GM21723 (cell line): Measurements from ENCODE around the gene PAQR5.
"Not testable (repeated sequence)": the region's sequence is repeated elsewhere in the genome, so short reads cannot be mapped to it uniquely, and the experiment has no call there.

Experiments
- ATAC-seq: cut with Tn5 transposase; IDR thresholded peaks from one replicate; pipeline ENCODE4 v1.9.1; 2021; ENCODE audit warnings: mild to moderate bottlenecking, moderate library complexity; ENCODE audit not compliant: unreplicated experiment

PAQR5 gene

GRCh38 chr15:69292826-69293420, 5.8 kb upstream of the PAQR5 start:
- no peak for ATAC-seq

- ATAC-seq = no peak
Measured at GRCh38 chr15:69293741-69294615, 4.7 kb upstream of the PAQR5 start.

DNA sequence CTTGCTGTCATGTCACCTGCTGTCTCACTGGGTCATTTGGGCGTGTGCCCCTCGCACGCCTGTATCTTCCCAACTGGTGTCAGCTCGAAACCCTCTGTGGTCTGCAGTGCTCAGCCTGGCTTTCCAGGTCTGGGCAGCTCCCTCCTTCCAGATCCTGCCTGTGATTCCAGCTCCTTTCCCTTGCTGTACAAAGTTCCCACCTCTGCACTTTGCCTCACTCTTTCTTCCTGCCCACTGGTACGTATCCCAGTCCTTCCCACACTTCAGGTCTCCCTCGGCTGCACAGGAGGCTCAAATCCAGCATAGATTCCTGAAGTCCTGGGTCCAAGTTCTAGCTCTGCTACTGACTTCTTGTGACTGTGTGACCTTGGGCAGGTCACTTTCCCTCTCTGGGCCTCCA, 2.1 kb upstream of the PAQR5 start:
- ATAC-seq = no peak

- no peak for ATAC-seq
Measured at GRCh38 chr15:69297642-69298353, 914 bp upstream of the PAQR5 start.

- no peak for ATAC-seq
Measured at GRCh38 chr15:69298354-69298696, 387 bp upstream of the PAQR5 start.

DNA sequence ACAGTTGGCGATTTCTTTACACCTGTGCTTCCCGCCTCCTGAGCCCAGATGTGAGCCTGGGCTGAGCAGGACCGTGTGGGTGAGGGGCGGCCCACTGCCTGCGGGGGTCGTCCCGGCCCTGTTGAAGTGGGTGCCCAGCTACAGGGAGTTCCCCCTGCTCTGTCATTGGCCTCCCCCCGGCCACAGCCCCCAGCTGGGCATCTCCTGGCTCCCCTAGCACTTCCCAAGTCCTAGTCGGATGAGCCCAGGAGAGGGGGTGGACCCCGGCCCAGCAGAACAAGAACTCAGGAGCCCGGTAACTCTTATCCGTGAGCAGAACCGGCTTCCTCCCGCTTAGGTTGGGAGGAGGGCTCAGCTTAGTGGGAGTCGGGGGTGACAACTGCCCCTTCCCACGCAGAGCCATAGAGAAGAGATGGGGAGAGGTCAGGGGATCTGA, 757 bp downstream of the PAQR5 start:
- ATAC-seq = no peak

DNA sequence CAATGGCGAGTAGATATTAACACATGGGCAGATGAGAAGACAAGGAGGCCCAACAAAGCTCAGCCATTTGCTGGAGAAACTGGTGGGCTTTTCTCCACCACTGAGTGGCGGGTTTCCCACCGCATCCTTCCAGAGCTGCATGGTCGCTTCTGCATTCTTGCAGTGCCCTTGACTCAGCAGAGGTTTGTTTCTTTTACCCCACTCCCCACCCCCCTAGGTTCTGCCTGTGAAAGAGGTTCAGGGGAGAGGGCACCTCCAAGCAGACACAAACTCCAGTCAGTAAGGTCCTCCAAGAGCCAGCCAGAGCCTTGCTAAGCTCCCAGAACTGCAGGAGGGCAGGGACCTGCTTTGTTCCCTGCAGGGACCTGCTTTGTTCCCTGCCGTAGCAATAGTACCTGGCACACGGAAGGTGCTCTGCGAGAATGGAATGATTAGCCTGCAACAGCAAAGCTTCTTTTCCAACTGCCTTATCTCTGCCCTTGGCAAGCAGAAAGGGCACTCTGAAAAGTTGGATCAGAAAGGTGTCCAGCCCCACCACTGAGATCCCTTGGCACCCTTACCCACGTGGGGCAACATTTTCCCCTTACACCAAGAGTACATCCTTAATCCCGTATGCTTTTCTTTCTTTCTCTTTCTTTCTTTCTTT, 1.4 kb downstream of the PAQR5 start:
- ATAC-seq = no peak

- ATAC-seq = not testable (repeated sequence)
Measured at GRCh38 chr15:69301101-69301500, 2.4 kb downstream of the PAQR5 start.

DNA sequence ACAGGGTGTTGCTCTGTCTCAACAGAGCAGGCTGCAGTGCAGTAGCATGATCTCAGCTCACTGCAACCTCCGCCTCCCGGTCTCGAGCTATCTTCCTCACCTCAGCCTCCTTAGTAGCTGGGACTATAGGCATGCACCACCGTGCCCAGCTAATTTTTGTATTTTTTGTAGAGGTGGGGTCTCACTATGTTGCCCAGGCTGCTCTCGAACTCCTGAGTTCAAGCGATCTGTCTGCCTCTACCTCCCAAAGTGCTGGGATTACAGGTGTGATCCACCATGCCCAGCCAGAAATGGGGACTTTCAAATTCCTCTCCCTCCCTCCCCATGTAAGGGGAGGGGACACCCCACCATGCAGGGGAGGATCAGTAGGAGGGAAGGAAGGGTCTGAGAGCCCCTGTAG, 3.4 kb downstream of the PAQR5 start:
- ATAC-seq = not testable (repeated sequence)

DNA sequence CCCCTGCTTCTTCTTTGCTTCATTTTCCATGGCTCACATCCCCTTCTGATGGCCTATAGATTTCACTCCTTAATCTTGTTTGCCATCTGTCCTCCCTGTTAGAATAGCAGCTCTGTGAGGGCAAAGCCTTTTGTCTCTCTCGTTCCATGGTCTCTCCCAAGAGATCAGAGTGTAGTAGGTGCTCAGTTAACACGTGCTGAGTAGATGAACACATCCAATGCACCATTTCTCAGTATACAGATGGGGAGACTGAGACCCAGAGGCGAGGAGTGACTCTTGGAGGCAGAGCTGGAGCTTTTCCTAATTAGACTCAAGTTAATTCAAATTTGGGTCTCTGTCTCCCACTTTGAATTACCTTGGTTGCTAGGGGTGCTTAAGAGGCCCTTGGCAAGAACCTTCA, 4.2 kb downstream of the PAQR5 start:
- no peak for ATAC-seq

- no peak for ATAC-seq
Measured at GRCh38 chr15:69303337-69304181, 4.8 kb downstream of the PAQR5 start.

DNA sequence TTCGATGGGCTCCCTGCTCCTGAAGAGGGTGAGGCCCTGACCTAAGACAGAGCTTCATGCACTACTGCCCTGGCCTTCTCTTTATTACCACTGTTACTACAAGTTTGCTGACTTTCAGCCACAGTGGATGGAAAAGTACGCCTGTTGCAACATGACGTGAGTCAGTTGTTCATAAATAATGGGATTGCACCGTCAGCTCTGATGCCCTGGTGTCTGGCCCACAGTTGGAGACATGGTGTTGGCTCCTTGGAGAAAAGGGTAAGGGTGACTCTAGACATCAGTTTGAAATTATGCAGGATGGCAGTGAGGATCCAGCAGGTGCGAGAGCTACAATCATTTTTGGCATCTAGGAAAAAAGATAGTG, 5.5 kb downstream of the PAQR5 start:
- ATAC-seq = no peak

DNA sequence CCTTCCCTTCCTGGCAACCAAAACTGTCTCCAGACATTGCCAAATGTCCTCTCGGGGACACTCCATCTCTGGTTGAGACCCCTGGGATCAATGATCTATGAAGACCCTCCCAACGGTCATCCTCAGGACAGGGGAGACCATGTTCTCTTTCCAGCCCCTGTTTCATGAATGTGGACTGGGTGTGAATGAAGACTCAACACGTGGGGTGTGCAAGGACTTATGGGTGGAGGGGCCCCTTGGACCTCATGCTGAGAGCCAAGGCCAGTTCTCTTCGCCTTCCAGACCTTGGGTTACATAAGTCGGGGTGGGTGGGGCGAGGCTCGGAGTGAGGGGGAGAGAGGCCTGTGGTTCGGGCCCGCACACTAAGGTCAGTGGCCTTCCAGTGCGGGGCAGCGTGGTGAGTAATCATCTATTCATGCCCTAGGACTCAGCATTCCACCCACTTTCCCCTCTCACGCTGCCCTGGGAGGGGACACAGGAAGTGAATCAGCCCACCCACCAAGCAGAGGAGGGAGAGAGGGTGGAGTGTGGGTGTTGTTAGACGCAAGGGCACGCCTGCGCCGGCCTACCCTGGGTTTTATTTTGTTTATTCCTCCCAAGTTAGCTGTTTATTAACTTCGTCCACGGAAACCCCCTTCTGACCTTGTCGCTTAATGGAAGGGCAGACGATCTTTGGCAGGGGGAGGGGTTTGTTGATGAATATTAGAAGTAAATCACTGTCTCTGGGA, 6.7 kb downstream of the PAQR5 start:
- ATAC-seq = no peak

- ATAC-seq = no peak
Measured at GRCh38 chr15:69305933-69306568, 7.3 kb downstream of the PAQR5 start.

- ATAC-seq = no peak
Measured at GRCh38 chr15:69307939-69308338, 9.2 kb downstream of the PAQR5 start.

DNA sequence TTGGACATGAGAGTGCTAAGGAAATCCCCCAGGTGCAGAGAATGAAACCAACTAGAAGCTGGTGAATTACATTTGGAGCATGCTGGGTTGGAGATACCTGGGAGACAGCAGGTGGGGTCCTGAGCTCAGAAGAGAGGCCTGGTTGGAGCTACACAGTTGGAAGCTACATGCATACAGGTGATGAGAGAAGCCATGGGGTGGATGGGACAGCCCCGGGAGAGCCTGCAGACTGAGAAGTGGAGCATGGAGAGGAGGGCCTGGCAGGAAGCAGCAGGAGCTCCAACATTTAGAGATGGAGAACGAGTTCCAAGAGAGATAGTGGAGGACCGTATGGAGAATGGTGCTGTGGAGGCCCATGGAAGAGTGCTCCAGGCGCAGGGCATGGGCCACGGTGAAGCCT, 10.2 kb downstream of the PAQR5 start:
- no peak for ATAC-seq

DNA sequence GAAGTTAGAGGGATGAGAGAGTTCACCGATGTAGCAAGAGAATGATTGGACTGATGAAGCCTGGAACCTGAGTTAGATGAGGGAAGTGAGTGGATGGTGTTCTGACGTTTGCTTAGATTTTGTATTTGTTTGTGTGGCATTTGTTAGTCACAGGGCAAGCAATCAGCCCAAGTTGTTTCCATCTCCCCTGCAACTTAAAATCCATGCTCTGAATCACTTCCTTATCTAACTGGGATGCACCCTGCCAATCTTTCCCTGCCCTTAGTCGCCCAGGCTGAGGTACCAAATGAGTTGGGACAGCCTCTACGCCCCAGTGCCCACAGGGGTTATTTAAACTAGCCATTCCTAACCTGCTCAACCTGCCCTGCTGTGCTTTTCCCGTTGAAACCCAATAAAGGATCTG, 12.6 kb downstream of the PAQR5 start:
- no peak for ATAC-seq

DNA sequence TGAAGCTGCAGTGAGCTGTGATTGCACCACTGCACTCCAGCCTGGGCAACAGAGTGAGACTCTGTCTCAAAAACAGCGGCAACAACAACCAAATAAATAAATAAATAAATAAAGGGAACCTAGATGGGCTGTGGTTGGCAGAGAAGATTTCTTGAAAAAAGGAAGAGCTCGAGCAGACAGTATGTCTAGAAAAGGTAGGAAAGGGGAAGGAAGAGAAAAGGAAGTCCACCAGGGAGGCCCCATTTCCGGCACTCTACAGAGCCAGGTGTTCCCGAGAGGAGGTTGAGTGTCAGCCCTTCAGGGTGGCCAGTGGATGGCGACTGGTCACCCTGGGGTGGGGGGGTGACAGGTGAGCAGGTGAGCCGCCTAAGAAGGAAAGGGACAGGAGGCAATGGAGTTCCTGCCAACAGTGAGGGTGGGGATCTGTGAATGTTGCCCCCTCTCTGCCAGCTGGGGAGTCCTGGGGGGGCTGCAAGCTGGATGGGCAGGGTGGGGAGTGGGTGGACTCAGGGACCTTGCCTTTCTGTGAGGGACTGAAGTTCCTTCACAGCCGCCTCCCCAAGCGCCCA, 14.8 kb downstream of the PAQR5 start:
- no peak for ATAC-seq

- no peak for ATAC-seq
Measured at GRCh38 chr15:69314131-69314530, 15.4 kb downstream of the PAQR5 start.
